ENCODE results near the gene SKI. TPM values are rescaled to one million over a fixed set of nuclear protein-coding genes. Genes with fewer than 3 reads are reported as not detected.

The SKI gene
- total RNA-seq, 1 experiment from 2014 or later, result 5.6 TPM

DNA sequence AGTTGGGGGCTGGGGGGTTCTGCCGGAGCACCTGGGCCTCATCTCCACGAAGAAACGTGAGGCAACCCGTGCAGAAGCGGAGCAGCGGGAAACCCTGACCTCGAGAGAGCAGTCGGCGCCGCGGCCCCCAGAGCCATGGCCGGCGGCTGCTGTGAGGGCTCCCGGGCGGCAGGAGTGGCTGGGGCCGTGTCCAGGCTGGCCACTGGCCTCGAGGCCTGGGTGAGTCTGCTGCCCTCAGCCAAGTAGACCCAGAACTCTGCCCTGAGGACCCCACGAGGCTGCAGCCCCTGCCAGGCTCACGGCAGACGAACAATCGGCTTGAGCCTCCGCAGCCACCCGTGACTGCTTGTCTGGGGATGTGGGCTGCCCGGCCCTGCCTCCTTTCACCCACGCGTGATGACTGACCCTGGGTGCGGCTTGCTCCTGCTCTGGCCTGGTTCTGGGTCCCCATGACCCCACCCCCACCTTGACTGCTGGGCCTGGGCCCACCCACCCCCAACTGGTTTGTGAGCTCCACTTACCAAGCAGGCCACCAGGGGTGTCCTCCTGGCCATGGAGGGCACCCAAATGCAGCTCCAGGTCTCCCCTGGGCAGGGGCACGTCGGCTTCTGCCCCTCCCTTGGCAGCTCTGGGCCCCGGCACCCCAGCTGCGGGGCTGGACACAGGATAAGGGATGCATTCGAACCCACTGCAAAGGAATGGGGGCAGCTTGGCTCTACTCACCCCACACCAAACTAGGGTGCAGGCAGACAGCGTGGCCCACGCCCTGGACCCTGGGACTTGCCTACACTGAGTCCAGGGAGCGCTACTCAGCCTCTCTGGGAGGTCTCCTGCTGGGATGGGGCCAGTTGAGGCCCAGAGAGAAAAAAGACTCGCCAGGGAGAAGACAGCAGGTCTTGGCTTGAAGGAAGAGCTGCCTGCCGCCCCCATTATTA is 129.1 kb downstream of the SKI start:
- no peak for DNase-seq (ENCODE audit: extremely low read depth, low read depth)

- no peak for DNase-seq (ENCODE audit: extremely low read depth, low read depth)
These were observed 130.0 kb downstream of the SKI start for GRCh38 chr1:2358072-2358471.

GRCh38 chr1:2358651-2359640 is 130.8 kb downstream of the SKI start:
- DNase-seq (ENCODE audit: extremely low read depth, low read depth), result no peak

Other genes starting within 250 kb of the SKI start
- gene CFAP74, start 224.5 kb upstream of the SKI start, total RNA-seq (2014; rRNA removed; shearing (Covaris generic)), result not detected in 2 replicates
- not detected in 2 replicates for gene GABRD, start 209.0 kb upstream of the SKI start, total RNA-seq (2014; rRNA removed; shearing (Covaris generic))
- 4.2 and 5.4 TPM in 2 replicates for gene PRKCZ, start 177.9 kb upstream of the SKI start, total RNA-seq (2014; rRNA removed; shearing (Covaris generic))
- gene FAAP20, start 33.5 kb upstream of the SKI start, total RNA-seq (2014; rRNA removed; shearing (Covaris generic)), result 29.1 and 39.3 TPM in 2 replicates
- 8.9 and 12.2 TPM in 2 replicates for gene MORN1, start 163.2 kb downstream of the SKI start, total RNA-seq (2014; rRNA removed; shearing (Covaris generic))
- gene RER1, start 163.5 kb downstream of the SKI start, total RNA-seq (2014; rRNA removed; shearing (Covaris generic)), result 80.9 and 108 TPM in 2 replicates
- 19.7 and 20.3 TPM in 2 replicates for gene PEX10, start 184.2 kb downstream of the SKI start, total RNA-seq (2014; rRNA removed; shearing (Covaris generic))
- not detected in 2 replicates for gene PLCH2, start 248.0 kb downstream of the SKI start, total RNA-seq (2014; rRNA removed; shearing (Covaris generic))